Sigmoid colon (tissue), 7 donors: Measurements from ENCODE around the gene PPP1R12B. TPM values are rescaled to one million over a fixed set of nuclear protein-coding genes. Genes with fewer than 3 reads are reported as not detected.
A peak's percentile ranks its signal among the peaks of the same experiment; 100 is the strongest.
"Not testable (repeated sequence)": the region's sequence is repeated elsewhere in the genome, so short reads cannot be mapped to it uniquely, and the experiment has no call there.

Experiments used
- DNase-seq: peaks from one replicate; pipeline ENCODE4 v3.0.0-alpha.2; 2019
- H3K27ac ChIP-seq, 4 donors: fragments of 200-600 bp; sonication (generic); one replicate each; pipeline ENCODE4 v1.5.1; 2016 to 2019; ENCODE audit warnings: mild to moderate bottlenecking in 1 of 4
- H3K27me3 ChIP-seq, 3 donors: fragments of 200-600 bp; sonication (generic); one replicate each; pipeline ENCODE4 v1.5.1; 2019; ENCODE audit warnings: mild to moderate bottlenecking in 1 of 3
- H3K36me3 ChIP-seq, 4 donors: fragments of 200-600 bp; sonication (generic); one replicate each; pipeline ENCODE4 v1.5.1; 2016 to 2019
- H3K4me1 ChIP-seq, 4 donors: fragments of 200-600 bp; sonication (generic); one replicate each; pipeline ENCODE4 v1.5.1; 2017 to 2019
- H3K4me3 ChIP-seq, 4 donors: fragments of 200-600 bp; sonication (generic); one replicate each; pipeline ENCODE4 v1.5.1; 2017 to 2019; ENCODE audit warnings: mild to moderate bottlenecking in 2 of 4, moderate library complexity in 1 of 4
- H3K9me3 ChIP-seq, 4 donors: fragments of 200-600 bp in 3 of 4; sonication (generic) in 3 of 4; one replicate each; pipeline versions ENCODE4 v1.5.1 to v1.6.1; 2013 to 2019
- CTCF ChIP-seq, 4 experiments: fragments of 450-650 bp in 3 of 4; fragments of 200-600 bp in 1 of 4; IDR thresholded peaks; one replicate each; pipeline ENCODE4 v1.5.1; 2016 to 2019; ENCODE audit warnings: antibody characterized with exemption in 4 of 4, mild to moderate bottlenecking in 3 of 4, moderate library complexity in 2 of 4
- EP300 ChIP-seq, 4 donors: sonication (generic); formaldehyde crosslinking; IDR thresholded peaks; one replicate each; pipeline ENCODE4 v1.6.1; 2017; ENCODE audit warnings: antibody characterized with exemption in 4 of 4
- POLR2A ChIP-seq, 2 donors: fragments of 450-650 bp; IDR thresholded peaks; one replicate each; pipeline ENCODE4 v1.6.1; 2016; ENCODE audit warnings: antibody characterized with exemption in 2 of 2, mild to moderate bottlenecking in 2 of 2, moderate library complexity in 2 of 2
- POLR2AphosphoS5 ChIP-seq, 4 donors: sonication (generic); formaldehyde crosslinking; IDR thresholded peaks; one replicate each; pipeline ENCODE4 v1.6.1; 2017; ENCODE audit warnings: antibody characterized with exemption in 4 of 4
- WGBS, 2 donors: extraction: QIAGEN DNeasy Blood & Tissue Kit; methylation state at CpG; one replicate each; pipeline ENCODE4 v1.1.7; 2013; 5-methylcytosine and 5-hydroxymethylcytosine counted together
- intact Hi-C: fragments of 100-400 bp; cut with DNase I; formaldehyde crosslinking; loops from one replicate; pipeline ENCODE4 v1.15.1; 2023
- polyA plus RNA-seq, 3 donors: library from polyadenylated mRNA; stranded (reverse); fragments of 200-250 nt; gene quantifications; one replicate each; pipeline ENCODE4 v1.2.3, GENCODE V29; 2013
- total RNA-seq, 4 donors: library from RNA; depleted of rRNA; stranded (reverse); fragments of >200 nt; gene quantifications; one replicate each; pipeline ENCODE4 v1.1.0, GENCODE V29; 2016
- donor health status: healthy with polysubstance abuse.
- donor health status: Bipolar disorder and iron deficiency.
- donor health status: healthy.

PPP1R12B gene
- total and polyA plus RNA-seq, 7 donors: 5.3 to 995 (median 493) TPM

GRCh38 chr1:202551683-202552082 lies 203.2 kb downstream of the PPP1R12B start:
- Histone ChIP-seq H3K36me3 (no peaks in the 10 kb centered on the region), H3K4me1 (peaks cover 0 to 93% (median 76%) of the 10 kb centered on the region in 4 donors), H3K9me3 (no peaks in the 10 kb centered on the region), H3K4me3 (peak overlapping the region in 2 of 4 donors; percentile 11 to 33), H3K27me3 (no peaks in the 10 kb centered on the region), H3K27ac (peak overlapping the region; percentile 68 to 94 (median 86))
- peak; percentile 86 for DNase-seq
- 73 to 77% methylated on average over 3 of the region's 3 CpGs for WGBS, 2 donors
- TF ChIP-seq POLR2AphosphoS5 (IDR thresholded peaks at IDR 0.05) (peak in 2 of 4 donors; percentile 46 to 64), EP300 (IDR thresholded peaks at IDR 0.05) (no peak)
- intact Hi-C loops: no loop called here

- H3K4me1 ChIP-seq: peaks cover 0 to 96% (median 84%) of the 10 kb centered on the region in 4 donors
- H3K36me3 ChIP-seq, H3K27me3 ChIP-seq, intact Hi-C loops, DNase-seq, H3K9me3 ChIP-seq: not testable (repeated sequence)
- H3K27ac ChIP-seq: peak overlapping the region; percentile 68 to 94 (median 86)
- peak overlapping the region in 2 of 4 donors; percentile 11 to 33 for H3K4me3 ChIP-seq
- TF ChIP-seq EP300 (IDR thresholded peaks at IDR 0.05): peak in 3 of 4 donors; percentile 18 to 86 (median 55)
- peak; percentile 53 to 88 (median 78) for TF ChIP-seq POLR2AphosphoS5 (IDR thresholded peaks at IDR 0.05)
These were observed 204.1 kb downstream of the PPP1R12B start for GRCh38 chr1:202552615-202553014.

GRCh38 chr1:202553078-202553477 lies 204.6 kb downstream of the PPP1R12B start:
- intact Hi-C loops, H3K27me3 ChIP-seq, H3K36me3 ChIP-seq, DNase-seq, H3K9me3 ChIP-seq: not testable (repeated sequence)
- peak overlapping the region in 1 of 4 donors; percentile 11 for H3K4me3 ChIP-seq
- peaks cover 0 to 96% (median 84%) of the 10 kb centered on the region in 4 donors for H3K4me1 ChIP-seq
- 77 to 83% methylated on average over 1 of the region's 1 CpG for WGBS, 2 donors
- H3K27ac ChIP-seq: peak overlapping the region; percentile 68 to 94 (median 86)

- peaks cover 0 to 96% (median 83%) of the 10 kb centered on the region in 4 donors for H3K4me1 ChIP-seq
- WGBS, 2 donors: 58 to 60% methylated on average over 3 of the region's 3 CpGs
- H3K27ac ChIP-seq: peak overlapping the region; percentile 68 to 94 (median 86)
- no peaks in the 10 kb centered on the region for H3K27me3 ChIP-seq
- peak overlapping the region in 1 of 4 donors; percentile 11 for H3K4me3 ChIP-seq
- DNase-seq: no peak
- no peaks in the 10 kb centered on the region for H3K36me3 ChIP-seq
- no peaks in the 10 kb centered on the region for H3K9me3 ChIP-seq
- TF ChIP-seq EP300 (IDR thresholded peaks at IDR 0.05): no peak
- intact Hi-C loops: no loop called here
These were observed 205.1 kb downstream of the PPP1R12B start for GRCh38 chr1:202553560-202554038.

DNA sequence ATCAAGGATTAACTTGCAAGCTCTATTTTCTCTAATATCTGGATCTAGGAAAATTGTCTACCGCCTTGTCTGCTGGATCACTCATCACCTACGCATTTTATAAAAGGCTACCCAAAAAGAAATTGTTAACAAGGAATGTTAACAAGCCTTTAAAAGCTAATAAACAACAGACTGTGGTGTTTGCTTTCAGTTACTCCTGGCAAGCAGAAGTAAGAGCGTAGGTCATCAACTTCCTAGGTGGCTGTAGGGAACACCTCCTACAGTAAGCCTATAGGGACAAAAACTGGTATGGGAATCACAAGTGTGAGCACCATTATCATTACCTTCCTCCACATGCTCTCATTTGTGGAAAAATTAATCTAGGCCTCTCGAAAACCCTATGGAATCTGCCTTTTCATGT lies 206.1 kb downstream of the PPP1R12B start:
- H3K27me3 ChIP-seq, H3K36me3 ChIP-seq, intact Hi-C loops, H3K9me3 ChIP-seq, DNase-seq: not testable (repeated sequence)
- 35 to 75% methylated on average over 4 of the region's 4 CpGs for WGBS, 2 donors
- Histone ChIP-seq H3K4me3 (peak overlapping the region in 1 of 4 donors; percentile 12), H3K27ac (peak overlapping the region; percentile 68 to 94 (median 86)), H3K4me1 (peaks cover 0 to 96% (median 84%) of the 10 kb centered on the region in 4 donors)

DNA sequence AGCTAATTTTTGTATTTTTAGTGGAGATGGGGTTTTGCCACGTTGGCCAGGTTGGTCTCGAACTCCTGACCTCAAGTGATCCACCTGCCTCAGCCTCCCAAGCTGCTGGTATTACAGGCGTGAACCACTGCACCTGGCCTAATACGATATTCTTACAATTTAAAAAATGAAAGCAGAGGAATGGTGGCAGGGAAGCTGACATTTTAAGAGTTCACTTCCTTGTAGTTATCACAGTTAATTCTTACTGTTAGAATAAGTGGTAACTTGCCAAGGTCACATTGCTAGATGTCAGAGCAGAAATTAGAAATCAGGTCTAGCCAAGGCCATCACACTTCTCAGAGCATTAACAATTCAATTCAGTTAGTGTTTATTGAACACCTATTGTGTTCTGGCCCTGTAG lies 207.5 kb downstream of the PPP1R12B start:
- intact Hi-C loops, H3K9me3 ChIP-seq, H3K36me3 ChIP-seq, DNase-seq, H3K27me3 ChIP-seq, H3K4me3 ChIP-seq: not testable (repeated sequence)
- peaks cover 0 to 97% (median 85%) of the 10 kb centered on the region in 4 donors for H3K4me1 ChIP-seq
- H3K27ac ChIP-seq: peak overlapping the region; percentile 63 to 94 (median 82)
- WGBS, 2 donors: 85 to 91% methylated on average over 4 of the region's 4 CpGs

GRCh38 chr1:202557662-202558061 lies 209.2 kb downstream of the PPP1R12B start:
- not testable (repeated sequence) for DNase-seq

DNA sequence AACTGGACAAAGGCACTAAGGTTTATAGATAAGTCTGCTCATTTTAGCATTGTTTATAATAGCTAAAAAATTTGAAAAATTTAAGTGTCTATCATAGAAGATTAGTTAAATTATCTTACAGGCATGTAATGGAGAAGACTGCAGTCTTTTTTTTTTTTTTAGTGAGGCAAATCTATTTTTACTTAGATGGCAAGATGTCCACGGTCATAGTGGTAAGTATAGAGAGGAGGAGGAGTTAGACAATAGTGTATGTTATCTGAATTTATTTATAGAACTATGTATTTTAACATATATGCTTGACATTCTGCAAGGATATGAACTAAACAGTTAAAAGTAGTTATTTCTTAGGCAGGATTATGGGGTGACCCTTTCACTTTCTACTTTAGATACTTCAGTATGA lies 212.7 kb downstream of the PPP1R12B start:
- H3K36me3 ChIP-seq: peaks cover 4 to 36% (median 20%) of the 10 kb centered on the region in 4 donors
- WGBS, 2 donors: 62 to 89% methylated on average over 1 of the region's 1 CpG
- H3K4me1 ChIP-seq: peaks cover 0 to 97% (median 93%) of the 10 kb centered on the region in 4 donors
- H3K27ac ChIP-seq: peak overlapping the region; percentile 78 to 94 (median 85)
- H3K4me3 ChIP-seq: no peak overlapping the region
- intact Hi-C loops: no loop called here
- TF ChIP-seq POLR2AphosphoS5 (IDR thresholded peaks at IDR 0.05): no peak
- TF ChIP-seq CTCF (IDR thresholded peaks at IDR 0.05): no peak
- TF ChIP-seq EP300 (IDR thresholded peaks at IDR 0.05): no peak
- no peak for TF ChIP-seq POLR2A (IDR thresholded peaks at IDR 0.05)
- no peaks in the 10 kb centered on the region for H3K9me3 ChIP-seq
- no peaks in the 10 kb centered on the region for H3K27me3 ChIP-seq
- DNase-seq: no peak

More at GRCh38 chr1:202557662-202558061, 209.2 kb downstream of the PPP1R12B start:
- H3K9me3 ChIP-seq, H3K27me3 ChIP-seq, intact Hi-C loops, H3K4me3 ChIP-seq, H3K36me3 ChIP-seq: not testable (repeated sequence)
- peak overlapping the region; percentile 50 to 94 (median 82) for H3K27ac ChIP-seq
- peaks cover 0 to 100% (median 88%) of the 10 kb centered on the region in 4 donors for H3K4me1 ChIP-seq
- WGBS, 2 donors: 14 to 65% methylated on average over 1 of the region's 1 CpG
